Activated CD8-positive, alpha-beta T cell treated with anti-CD3 and anti-CD28 coated beads, Interleukin-2, amount 10 ng/mL, durations not matched to agents 7 days and 5 days (primary cell): Measurements from ENCODE around the gene SLC16A11. TPM values are rescaled to one million over a fixed set of nuclear protein-coding genes. Genes with fewer than 3 reads are reported as not detected.

ENCODE experiments used
- ATAC-seq: fragments of 150-1000 bp; cut with Tn5 transposase; one replicate; pipeline ENCODE4 v1.10.0; 2021; ENCODE audit warnings: moderate library complexity
- CTCF ChIA-PET: fragments of 350-600 bp; sonication (Branson Sonifier 250); formaldehyde crosslinking; loops from one replicate; lab custom pipeline; 2021; ENCODE audit warnings: antibody characterized with exemption; lab: Charles Lee
- POLR2A ChIA-PET: fragments of 350-600 bp; sonication (Branson Sonifier 250); formaldehyde crosslinking; loops from one replicate; lab custom pipeline; 2021; ENCODE audit warnings: antibody characterized with exemption; lab: Charles Lee
- DNase-seq: peaks from one replicate; pipeline ENCODE4 v3.0.0-alpha.2; 2020
- H3K27ac Mint-ChIP-seq: one replicate; pipeline ENCODE4 v1.8.0; 2021; ENCODE audit warnings: mild to moderate bottlenecking, mixed read lengths
- H3K27me3 Mint-ChIP-seq: one replicate; pipeline ENCODE4 v1.8.0; 2021; ENCODE audit warnings: low read depth, mixed read lengths
- H3K36me3 Mint-ChIP-seq: one replicate; pipeline ENCODE4 v1.8.0; 2021; ENCODE audit warnings: low read depth, mixed read lengths
- H3K4me1 Mint-ChIP-seq: one replicate; pipeline ENCODE4 v1.8.0; 2021; ENCODE audit warnings: low read depth, mixed read lengths
- H3K4me3 Mint-ChIP-seq: one replicate; pipeline ENCODE4 v1.8.0; 2021; ENCODE audit warnings: mild to moderate bottlenecking, mixed read lengths
- H3K9me3 Mint-ChIP-seq: one replicate; pipeline ENCODE4 v1.8.0; 2022; ENCODE audit warnings: mixed read lengths; ENCODE audit not compliant: insufficient read depth
- total RNA-seq, 2 experiments: library from RNA; stranded (reverse); gene quantifications; one replicate each; pipeline ENCODE4 v1.2.3, GENCODE V29; 2021

The SLC16A11 gene
- total RNA-seq, 2 experiments from 2014 or later: 0.34 to 0.39 TPM

DNA sequence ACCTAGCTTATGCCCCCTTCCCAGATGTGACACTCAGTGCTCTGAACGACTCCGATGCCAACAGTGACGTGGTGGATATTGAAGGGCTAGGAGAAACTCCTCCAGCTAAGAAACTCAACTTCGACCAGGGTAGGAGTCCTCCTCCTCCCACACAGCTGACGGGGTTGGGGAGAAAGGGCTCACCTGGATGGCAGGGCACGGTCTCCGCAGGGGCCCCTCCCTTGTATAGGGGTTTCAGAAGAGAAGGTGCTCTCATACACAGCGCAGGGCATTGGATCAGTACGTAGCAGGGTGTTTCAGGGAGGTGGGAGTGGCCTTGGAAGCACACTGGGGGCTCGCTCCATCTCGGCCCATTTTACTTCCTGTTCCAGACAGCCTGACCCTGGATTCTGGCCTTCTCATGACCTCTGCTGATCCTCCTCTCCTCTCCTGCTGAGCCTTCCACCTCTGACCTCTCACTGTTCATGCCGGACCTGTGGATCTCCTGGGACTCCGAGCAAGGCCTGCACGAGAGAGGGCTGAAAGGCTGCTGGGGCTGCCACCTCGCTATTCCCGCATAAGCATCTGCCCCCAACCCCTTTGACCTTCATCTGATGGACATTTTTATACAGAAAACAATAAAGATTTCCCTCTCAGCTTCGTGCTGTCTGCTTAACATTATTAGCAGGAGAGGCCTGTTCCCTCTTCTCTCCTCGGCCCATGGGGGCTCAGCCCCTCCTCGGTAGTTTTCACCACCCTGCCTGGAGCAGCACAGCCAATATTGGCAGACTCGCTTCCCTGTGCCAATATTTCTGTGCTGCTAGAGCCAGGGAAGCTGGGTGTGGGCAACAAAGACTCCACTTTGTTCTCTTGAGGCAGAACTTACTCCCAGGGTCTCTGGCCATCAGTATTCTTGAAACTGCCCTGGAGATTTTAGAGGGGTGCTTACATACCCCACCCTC, 26.7 kb downstream of the SLC16A11 start:
- POLR2A ChIA-PET: interaction anchor here (1.4 to 3.1 kb wide), 2 partner anchors 18 to 29 kb away, joined by 7 to 31 read pairs; partner anchors contain the start of gene SLC16A13
- Mint-ChIP-seq H3K36me3 (peaks cover 30% of the 10 kb centered on the region), H3K27ac (peak overlapping the region; percentile 99), H3K4me1 (peaks cover 73% of the 10 kb centered on the region), H3K27me3 (peaks cover 2% of the 10 kb centered on the region), H3K4me3 (peak overlapping the region; percentile 80), H3K9me3 (no peaks in the 10 kb centered on the region)
- ATAC-seq (no peak), DNase-seq (no peak)
- CTCF ChIA-PET: interaction anchor here (1.9 to 3.9 kb wide), 3 partner anchors 13 to 119 kb away, joined by 6 to 27 read pairs (median 12); partner anchors contain the start of gene SLC16A13

DNA sequence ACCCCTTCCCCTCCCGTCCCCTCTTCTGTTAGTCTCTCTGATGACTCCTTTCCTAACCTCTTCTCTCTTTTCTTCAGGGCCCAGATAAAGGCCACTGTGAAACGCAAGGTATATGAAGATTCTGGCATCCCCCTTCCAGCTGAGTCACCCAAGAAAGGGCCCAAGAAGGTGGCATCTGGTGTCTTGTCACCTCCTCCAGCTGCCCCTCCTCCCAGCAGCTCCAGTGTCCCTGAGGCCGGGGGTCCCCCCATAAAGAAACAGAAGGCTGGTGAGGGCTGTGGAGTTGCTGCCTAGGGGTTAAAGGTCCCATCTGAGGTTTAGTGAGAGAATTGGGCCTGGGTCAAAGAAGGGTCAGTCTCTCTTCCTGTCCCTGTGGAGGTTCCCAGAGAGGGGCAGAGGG, 27.5 kb downstream of the SLC16A11 start:
- peaks cover 70% of the 10 kb centered on the region for H3K4me1 Mint-ChIP-seq
- H3K4me3 Mint-ChIP-seq: peak overlapping the region; percentile 80
- H3K27me3 Mint-ChIP-seq: peaks cover 2% of the 10 kb centered on the region
- no peak for DNase-seq
- H3K9me3 Mint-ChIP-seq: no peaks in the 10 kb centered on the region
- ATAC-seq: no peak
- peak overlapping the region; percentile 99 for H3K27ac Mint-ChIP-seq
- H3K36me3 Mint-ChIP-seq: peaks cover 32% of the 10 kb centered on the region
- ChIA-PET CTCF (interaction anchor here (1.9 to 3.9 kb wide), 4 partner anchors 12 to 120 kb away, joined by 6 to 27 read pairs (median 10); partner anchors contain the start of gene SLC16A13), POLR2A (interaction anchor here (1.2 to 3.1 kb wide), 5 partner anchors 12 to 671 kb away, joined by 3 to 31 read pairs (median 7); partner anchors contain the start of genes SLC16A13 and TP53)

DNA sequence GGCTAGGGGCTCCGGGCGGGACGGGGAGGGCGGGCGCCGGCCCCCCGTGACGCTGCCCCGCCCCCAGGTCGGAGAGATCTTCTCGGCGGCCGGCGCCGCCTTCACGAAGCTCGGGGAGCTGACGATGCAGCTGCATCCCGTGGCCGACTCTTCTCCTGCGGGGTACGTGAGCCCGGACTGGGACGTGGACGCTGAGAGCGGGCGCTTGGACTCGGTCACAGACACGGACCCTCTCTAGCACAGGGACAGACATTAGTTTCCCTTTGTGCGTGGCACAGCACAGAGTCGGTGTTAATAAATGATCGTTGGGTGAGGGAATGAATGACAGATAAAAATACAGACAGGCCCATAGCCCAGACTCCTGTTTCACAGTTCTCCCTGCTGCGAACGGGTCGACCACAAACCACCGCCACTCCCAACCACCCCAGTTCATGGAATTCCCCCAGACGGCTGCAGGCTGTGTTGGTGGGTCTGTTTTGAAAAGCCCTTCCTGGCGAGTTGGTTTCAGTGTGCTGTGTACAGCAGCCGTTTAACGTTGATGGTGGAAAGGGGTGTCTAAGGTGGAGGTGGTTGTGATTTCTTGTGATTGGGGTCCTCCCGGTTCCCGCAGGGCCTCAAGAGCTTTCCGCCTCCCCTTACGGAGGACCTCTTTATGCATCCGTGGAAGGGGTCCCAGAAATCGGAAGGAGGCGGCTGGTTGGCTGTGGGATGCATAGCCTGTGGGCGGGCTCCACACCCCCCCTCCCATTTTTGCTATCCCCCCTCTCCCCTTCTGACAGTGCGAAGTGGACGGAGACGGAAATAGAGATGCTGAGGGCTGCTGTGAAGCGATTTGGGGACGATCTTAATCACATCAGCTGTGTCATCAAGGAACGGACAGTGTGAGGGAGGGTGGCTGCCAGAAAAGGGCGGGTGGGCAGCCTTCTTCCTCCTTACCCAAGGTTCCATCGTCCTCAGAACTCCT, 28.6 kb downstream of the SLC16A11 start:
- CTCF ChIA-PET: interaction anchor here (0.6 to 3.9 kb wide), 9 partner anchors 8 to 281 kb away, joined by 3 to 27 read pairs (median 6); partner anchors contain the start of gene SLC16A13
- Mint-ChIP-seq H3K36me3 (peaks cover 32% of the 10 kb centered on the region), H3K4me1 (peaks cover 71% of the 10 kb centered on the region), H3K4me3 (peak overlapping the region; percentile 80), H3K27ac (peak overlapping the region; percentile 99), H3K9me3 (no peaks in the 10 kb centered on the region), H3K27me3 (no peaks in the 10 kb centered on the region)
- POLR2A ChIA-PET: interaction anchor here (0.6 to 3.1 kb wide), 11 partner anchors 10 to 672 kb away, joined by 3 to 31 read pairs (median 4); partner anchors contain the start of genes SLC16A13 and TP53
- peak; percentile 80 for DNase-seq
- peak; percentile 23 for ATAC-seq

DNA sequence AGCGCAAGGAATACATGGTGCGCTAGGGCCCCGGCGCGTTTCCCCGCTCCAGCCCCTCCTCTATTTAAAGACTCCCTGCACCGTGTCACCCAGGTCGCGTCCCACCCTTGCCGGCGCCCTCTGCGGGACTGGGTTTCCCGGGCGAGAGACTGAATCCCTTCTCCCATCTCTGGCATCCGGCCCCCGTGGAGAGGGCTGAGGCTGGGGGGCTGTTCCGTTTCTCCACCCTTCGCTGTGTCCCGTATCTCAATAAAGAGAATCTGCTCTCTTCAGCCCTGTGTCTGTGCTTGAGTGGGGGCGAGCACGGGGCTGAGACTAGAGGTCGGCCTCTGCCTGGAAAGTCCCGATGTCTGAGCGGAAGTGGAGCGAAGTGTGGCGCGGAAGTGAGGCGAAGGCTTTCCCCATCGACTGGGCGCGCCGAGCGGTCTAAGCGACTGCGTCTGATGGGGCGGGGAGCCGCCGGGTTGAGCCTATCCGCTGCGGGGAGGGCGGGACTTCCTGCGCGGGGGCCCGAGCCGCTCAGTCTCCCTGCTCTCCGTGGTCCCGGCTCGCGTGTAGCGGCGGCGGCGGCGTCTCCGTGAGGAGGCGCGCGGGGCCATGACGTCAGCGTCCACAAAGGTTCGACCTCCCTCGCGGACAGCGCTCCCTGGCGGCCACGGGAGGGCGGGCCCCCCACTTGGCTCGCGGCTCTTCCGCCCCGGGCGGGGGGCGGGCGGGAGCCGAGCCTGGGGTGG, 29.5 kb downstream of the SLC16A11 start:
- Mint-ChIP-seq H3K36me3 (peaks cover 36% of the 10 kb centered on the region), H3K27ac (peak overlapping the region; percentile 99), H3K9me3 (no peaks in the 10 kb centered on the region), H3K4me3 (peak overlapping the region; percentile 87), H3K27me3 (no peaks in the 10 kb centered on the region), H3K4me1 (peaks cover 74% of the 10 kb centered on the region)
- ATAC-seq: peak; percentile 89
- ChIA-PET CTCF (interaction anchor here (1.5 to 3.9 kb wide), 4 partner anchors 10 to 122 kb away, joined by 4 to 27 read pairs (median 7); no protein-coding TSS in a partner anchor), POLR2A (interaction anchor here (0.6 to 3.1 kb wide), 8 partner anchors 10 to 74 kb away, joined by 3 to 31 read pairs (median 4); partner anchors contain the start of gene SLC16A13)
- peak; percentile 98 for DNase-seq

DNA sequence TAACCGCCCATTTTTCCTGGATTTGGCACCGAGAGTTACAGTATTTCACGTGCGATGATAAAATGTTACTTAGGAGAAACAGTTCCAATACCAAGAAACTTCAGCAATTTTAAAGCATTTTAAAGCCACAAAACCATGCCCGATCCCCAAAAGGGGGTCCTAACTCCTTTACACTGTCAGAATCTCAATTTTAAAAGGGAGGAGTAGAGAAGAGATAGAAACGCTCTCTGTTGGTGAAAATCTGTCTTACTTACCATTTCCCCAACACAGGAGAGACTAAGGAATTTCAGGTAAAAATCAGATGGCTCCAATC, 32.0 kb downstream of the SLC16A11 start:
- Mint-ChIP-seq H3K36me3 (peaks cover 35% of the 10 kb centered on the region), H3K9me3 (no peaks in the 10 kb centered on the region), H3K27me3 (no peaks in the 10 kb centered on the region), H3K4me3 (peak overlapping the region; percentile 87), H3K27ac (peak overlapping the region; percentile 99), H3K4me1 (peaks cover 64% of the 10 kb centered on the region)
- CTCF ChIA-PET: interaction anchor here (0.7 to 2.0 kb wide), 7 partner anchors 10 to 168 kb away, joined by 3 to 10 read pairs (median 5); partner anchors contain the start of gene SLC16A13
- POLR2A ChIA-PET: interaction anchor here (1.3 to 1.9 kb wide), 4 partner anchors 9 to 24 kb away, joined by 4 to 16 read pairs (median 8); partner anchors contain the start of gene SLC16A13
- DNase-seq (no peak), ATAC-seq (no peak)

DNA sequence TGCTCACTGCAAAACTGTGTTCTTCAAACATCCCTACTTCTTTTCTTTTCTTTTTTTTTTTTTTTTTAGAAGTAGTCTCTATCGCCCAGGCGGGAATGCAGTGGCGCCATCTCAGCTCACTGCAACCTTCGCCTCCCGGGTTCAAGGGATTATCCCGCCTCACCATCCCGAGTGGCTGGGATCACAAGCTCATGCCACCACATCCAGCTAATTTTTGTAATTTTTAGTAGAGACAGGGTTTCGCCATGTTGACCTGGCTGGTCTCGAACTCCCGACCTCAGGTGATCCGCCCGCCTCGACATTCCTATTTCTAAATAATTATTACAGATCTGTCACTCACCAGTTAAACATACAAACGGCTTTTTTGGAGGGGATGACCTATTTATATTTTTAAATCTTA, 32.5 kb downstream of the SLC16A11 start:
- peak overlapping the region; percentile 99 for H3K27ac Mint-ChIP-seq
- H3K4me3 Mint-ChIP-seq: peak overlapping the region; percentile 87
- DNase-seq (no peak), ATAC-seq (no peak)
- ChIA-PET CTCF (interaction anchor here (1.4 to 9.7 kb wide), 5 partner anchors 10 to 168 kb away, joined by 5 to 133 read pairs (median 9); partner anchors contain the start of gene BCL6B), POLR2A (no interaction called here)
- H3K36me3 Mint-ChIP-seq: peaks cover 34% of the 10 kb centered on the region
- no peaks in the 10 kb centered on the region for H3K9me3 Mint-ChIP-seq
- H3K4me1 Mint-ChIP-seq: peaks cover 59% of the 10 kb centered on the region
- H3K27me3 Mint-ChIP-seq: no peaks in the 10 kb centered on the region

DNA sequence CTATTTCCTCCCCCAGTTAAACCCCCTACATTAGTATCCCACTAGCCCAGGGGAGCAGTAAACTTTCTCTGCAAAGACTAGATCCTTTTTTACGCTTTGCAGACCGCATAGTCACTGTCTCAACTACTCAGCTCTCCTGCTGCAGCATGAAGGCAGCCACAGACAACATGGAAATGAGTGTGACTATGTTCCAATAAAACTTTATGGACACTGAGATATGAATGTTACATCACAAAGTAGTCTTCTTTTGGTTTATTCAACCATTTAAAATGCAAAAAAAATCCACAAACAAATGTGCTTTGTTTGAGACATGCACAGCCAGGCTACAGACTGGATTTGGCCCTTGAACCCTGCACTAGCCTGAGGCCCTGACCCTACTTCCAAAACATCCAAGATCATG, 33.4 kb downstream of the SLC16A11 start:
- ChIA-PET POLR2A (no interaction called here), CTCF (interaction anchor here (1.4 to 9.7 kb wide), 3 partner anchors 11 to 101 kb away, joined by 5 to 133 read pairs (median 13); partner anchors contain the start of gene BCL6B)
- H3K27me3 Mint-ChIP-seq: no peaks in the 10 kb centered on the region
- H3K27ac Mint-ChIP-seq: peak overlapping the region; percentile 49
- no peaks in the 10 kb centered on the region for H3K9me3 Mint-ChIP-seq
- H3K4me3 Mint-ChIP-seq: peak overlapping the region; percentile 87
- DNase-seq (no peak), ATAC-seq (no peak)
- peaks cover 34% of the 10 kb centered on the region for H3K36me3 Mint-ChIP-seq
- peaks cover 50% of the 10 kb centered on the region for H3K4me1 Mint-ChIP-seq

DNA sequence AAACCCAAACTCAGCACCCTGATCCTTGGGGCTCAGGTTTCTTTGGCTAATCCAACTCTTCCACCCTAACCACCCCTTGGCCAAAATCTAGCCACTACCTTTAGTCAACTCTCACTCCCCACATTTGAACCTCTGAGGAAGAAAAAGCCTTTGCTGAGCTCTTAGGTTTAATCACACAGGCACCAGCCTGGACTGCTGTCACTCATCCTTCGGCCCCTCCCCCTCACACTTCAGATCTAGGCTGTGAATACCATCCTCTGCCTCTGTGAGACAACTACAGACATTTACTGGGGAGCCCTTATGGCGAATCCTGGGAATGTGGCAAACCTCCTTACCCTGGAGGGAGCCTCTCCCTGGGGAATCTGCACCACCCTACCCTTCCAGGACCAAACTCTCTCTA, 36.7 kb downstream of the SLC16A11 start:
- H3K4me3 Mint-ChIP-seq: no peak overlapping the region
- no peaks in the 10 kb centered on the region for H3K9me3 Mint-ChIP-seq
- H3K4me1 Mint-ChIP-seq: peaks cover 46% of the 10 kb centered on the region
- ChIA-PET CTCF (interaction anchor here (1.4 to 10.7 kb wide), 6 partner anchors 14 to 164 kb away, joined by 4 to 206 read pairs (median 12); no protein-coding TSS in a partner anchor), POLR2A (interaction anchor here (0.6 to 2.0 kb wide), 4 partner anchors 14 to 154 kb away, joined by 3 to 6 read pairs (median 5); partner anchors contain the start of gene SLC16A13)
- H3K27ac Mint-ChIP-seq: no peak overlapping the region
- H3K27me3 Mint-ChIP-seq: no peaks in the 10 kb centered on the region
- peaks cover 32% of the 10 kb centered on the region for H3K36me3 Mint-ChIP-seq
- no peak for DNase-seq
- ATAC-seq: no peak

DNA sequence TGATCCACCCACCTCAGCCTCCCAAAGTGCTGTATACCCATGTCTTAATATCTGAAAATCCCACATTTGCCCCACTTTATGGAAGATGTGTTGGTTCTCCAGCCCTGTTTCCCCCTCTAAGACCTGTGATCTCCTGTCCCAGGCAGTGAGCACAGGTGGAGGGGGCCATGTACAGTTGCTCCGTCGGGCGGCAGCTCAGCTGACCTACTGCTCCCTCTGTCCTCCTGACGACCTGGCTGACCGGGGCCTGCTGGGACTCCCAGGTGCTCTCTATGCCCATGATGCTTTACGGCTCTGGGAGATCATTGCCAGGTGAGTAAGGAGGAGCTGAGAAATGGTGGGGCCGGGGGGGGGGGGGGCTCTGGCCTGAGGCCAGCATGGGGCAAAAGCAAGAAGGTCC, 38.2 kb downstream of the SLC16A11 start:
- DNase-seq: no peak
- H3K27me3 Mint-ChIP-seq: no peaks in the 10 kb centered on the region
- H3K4me3 Mint-ChIP-seq: no peak overlapping the region
- ATAC-seq: no peak
- ChIA-PET POLR2A (interaction anchor here (2.0 kb wide), 1 partner anchor 30 kb away, joined by 6 read pairs; the partner anchor contains the start of gene SLC16A13), CTCF (interaction anchor here (1.5 to 10.7 kb wide), 8 partner anchors 10 to 172 kb away, joined by 4 to 206 read pairs (median 22); partner anchors contain the start of gene ASGR1)
- peaks cover 38% of the 10 kb centered on the region for H3K36me3 Mint-ChIP-seq
- H3K4me1 Mint-ChIP-seq: peaks cover 35% of the 10 kb centered on the region
- H3K9me3 Mint-ChIP-seq: no peaks in the 10 kb centered on the region
- H3K27ac Mint-ChIP-seq: no peak overlapping the region
